Medulla oblongata (tissue), 1 donor: Measurements from ENCODE around the gene KCNT1.

Experiments
- DNase-seq: peaks from one replicate; pipeline ENCODE4 v3.0.0-alpha.2; 2015; ENCODE audit errors: extremely low spot score

KCNT1 gene

GRCh38 chr9:135745686-135746324, 43.8 kb downstream of the KCNT1 start:
- no peak for DNase-seq

- no peak for DNase-seq
Measured at GRCh38 chr9:135746565-135746964, 44.6 kb downstream of the KCNT1 start.

DNA sequence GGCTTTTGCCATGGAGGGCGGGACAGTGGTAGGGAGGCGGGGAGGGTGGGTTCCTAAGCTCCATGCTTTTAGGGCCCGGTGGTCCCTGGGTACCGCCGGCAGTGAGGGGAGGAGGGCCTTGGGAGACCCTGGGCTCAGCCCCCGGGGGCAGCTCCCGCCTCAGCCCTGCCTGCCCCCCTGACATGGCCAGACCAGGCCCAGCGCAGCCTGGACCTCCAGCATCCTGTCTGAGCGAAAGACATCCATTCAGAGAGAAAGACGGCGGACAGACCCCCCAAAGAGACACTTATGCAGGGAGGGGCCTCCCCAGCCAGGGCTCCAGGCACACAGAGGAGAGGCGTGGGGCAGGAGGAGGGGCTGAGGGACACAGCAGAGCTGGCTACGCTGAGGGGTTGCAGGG, 45.3 kb downstream of the KCNT1 start:
- DNase-seq, result no peak

GRCh38 chr9:135748676-135749075, 46.7 kb downstream of the KCNT1 start:
- DNase-seq, result no peak

DNA sequence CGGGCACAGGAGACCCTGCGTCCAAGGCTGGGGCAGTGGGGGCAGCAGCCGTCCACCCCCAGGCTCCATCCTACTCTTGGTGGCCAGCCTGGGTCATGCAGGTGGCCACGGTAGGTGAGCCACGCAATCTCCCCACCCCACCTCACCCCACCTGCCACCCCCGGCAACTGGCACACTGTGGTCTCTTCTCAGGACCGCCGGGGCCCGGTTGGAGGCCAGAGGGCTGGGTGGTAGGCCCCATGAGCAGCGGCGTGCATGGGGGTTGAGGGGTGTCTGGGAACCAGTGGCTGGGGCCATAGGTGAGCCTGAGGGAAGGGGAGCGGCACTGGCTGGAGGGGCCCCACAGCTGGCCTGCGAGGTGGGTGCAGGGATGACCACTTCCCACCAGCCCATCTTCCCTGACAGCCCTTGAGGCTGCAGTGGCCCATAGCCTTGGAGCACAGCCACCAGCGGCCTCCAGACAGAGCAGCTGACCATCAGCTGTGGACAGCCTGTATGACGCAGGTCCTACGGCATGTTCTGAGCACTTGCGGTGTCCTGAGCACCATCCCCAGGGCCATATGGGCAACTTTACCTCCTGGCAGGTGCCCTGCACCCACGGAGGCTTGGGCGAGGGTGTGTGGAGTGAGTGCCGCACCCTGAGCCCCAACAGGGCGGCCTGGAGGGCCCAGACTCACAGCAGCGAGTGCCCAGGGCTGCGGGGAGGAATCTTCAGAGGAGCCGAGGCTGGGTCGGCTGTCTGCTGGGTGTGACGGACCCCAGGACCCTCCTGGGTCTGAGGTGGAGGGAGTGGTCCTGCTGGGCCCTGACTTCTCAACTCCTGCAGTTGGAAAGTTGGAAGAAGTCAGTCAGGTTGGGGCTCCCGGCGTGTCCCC, 47.4 kb downstream of the KCNT1 start:
- no peak for DNase-seq

DNA sequence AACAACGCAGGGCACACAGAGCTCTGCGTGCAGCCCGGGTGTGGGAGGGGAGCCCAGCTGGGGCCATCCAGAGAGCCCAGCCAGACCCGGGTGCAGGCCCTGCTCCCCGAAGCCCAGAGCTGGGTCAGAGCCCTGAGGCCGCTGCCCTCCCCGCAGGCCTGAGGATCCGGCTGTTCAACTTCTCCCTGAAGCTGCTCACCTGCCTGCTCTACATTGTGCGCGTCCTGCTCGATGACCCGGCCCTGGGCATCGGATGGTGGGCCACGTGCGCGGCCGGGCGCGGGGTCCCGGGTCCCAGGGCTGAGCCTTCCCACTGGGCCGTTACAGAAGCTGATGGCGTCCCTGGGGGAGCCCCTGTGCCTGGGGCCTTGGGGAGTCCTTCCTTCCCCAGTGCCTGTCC, 48.8 kb downstream of the KCNT1 start:
- DNase-seq, result no peak

GRCh38 chr9:135751501-135751900, 49.5 kb downstream of the KCNT1 start:
- no peak for DNase-seq

- DNase-seq, result no peak
Measured at GRCh38 chr9:135752281-135753204, 50.6 kb downstream of the KCNT1 start.

GRCh38 chr9:135753391-135754105, 51.6 kb downstream of the KCNT1 start:
- DNase-seq, result no peak

DNA sequence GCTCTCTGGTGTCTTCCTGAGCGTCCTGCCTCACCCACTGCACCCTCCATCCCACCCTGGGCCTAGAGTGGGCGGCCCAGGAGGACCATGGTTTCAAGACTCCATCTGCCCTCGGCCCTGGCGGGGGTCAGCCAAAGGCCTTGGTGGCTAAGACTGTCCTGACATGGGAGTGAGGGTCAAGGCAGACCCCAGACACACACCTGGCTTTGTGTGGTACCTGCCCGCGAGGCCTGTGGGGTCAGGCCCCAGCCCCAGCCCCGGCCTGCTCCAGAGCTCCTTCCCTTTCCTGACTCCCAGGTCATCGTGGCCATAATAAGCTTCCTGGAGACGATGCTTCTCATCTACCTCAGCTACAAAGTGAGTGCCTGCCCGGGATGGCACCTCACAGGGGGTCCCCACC, 54.6 kb downstream of the KCNT1 start:
- no peak for DNase-seq

GRCh38 chr9:135757356-135757755, 55.4 kb downstream of the KCNT1 start:
- no peak for DNase-seq

- no peak for DNase-seq
Measured at GRCh38 chr9:135758056-135758455, 56.1 kb downstream of the KCNT1 start.

DNA sequence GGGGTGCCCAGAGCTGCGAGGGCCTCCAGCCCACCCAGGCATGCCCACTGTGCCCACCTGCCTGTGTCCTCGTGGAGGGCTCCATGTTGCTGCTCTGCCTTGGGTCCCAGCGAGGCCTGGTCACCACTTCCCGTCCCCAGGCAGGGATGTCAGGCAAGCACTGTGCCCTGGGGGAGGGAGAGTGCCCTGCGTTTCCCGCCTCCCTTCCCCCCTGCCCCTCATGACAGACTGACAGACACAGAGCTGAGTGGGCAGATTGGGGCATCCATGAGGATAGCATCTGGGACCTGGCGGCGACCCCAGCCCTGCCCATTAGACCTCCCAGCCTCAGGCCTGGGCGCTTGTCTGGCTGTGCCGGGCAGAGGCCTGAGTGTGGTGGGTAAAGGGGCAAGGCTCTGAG, 56.9 kb downstream of the KCNT1 start:
- no peak for DNase-seq

DNA sequence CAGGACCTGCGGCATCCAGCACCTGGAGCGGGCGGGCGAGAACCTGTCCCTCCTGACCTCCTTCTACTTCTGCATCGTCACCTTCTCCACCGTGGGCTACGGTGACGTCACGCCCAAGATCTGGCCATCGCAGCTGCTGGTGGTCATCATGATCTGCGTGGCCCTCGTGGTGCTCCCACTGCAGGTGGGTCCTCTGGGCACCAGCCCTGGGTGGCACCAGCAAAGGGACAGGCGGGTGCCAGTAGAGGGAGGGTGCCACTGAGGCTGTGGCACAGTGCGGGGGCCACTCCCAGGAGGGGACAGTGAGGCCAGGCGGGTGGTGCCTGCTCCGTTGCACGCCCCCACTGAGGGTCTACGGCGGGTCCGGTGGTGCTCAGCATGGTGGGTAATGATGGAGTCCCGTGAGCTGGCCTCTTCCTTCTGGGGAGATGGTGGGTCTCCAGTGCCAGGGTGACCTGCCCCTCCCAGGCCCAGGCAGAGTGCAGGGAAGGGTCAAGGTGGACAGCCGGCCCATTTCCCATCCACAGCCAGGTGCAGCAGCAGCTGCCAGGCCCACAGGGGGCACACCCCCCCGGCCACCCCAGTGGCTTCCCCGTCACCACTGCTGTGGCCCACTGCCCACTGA, 57.8 kb downstream of the KCNT1 start:
- DNase-seq, result no peak

- no peak for DNase-seq
Measured at GRCh38 chr9:135760465-135760864, 58.5 kb downstream of the KCNT1 start.

- no peak for DNase-seq
Measured at GRCh38 chr9:135761150-135761844, 59.3 kb downstream of the KCNT1 start.

GRCh38 chr9:135761845-135762168, 59.8 kb downstream of the KCNT1 start:
- DNase-seq, result no peak

- DNase-seq, result no peak
Measured at GRCh38 chr9:135762921-135763320, 60.9 kb downstream of the KCNT1 start.

- DNase-seq, result no peak
Measured at GRCh38 chr9:135763716-135764446, 61.9 kb downstream of the KCNT1 start.

- no peak for DNase-seq
Measured at GRCh38 chr9:135764731-135765130, 62.7 kb downstream of the KCNT1 start.
